H9 (cell line): ENCODE data around the gene TAF11L7. TPM values are rescaled to one million over a fixed set of nuclear protein-coding genes. Genes with fewer than 3 reads are reported as not detected.
"Not testable (repeated sequence)": the region's sequence is repeated elsewhere in the genome, so short reads cannot be mapped to it uniquely, and the experiment has no call there.

ENCODE experiments used
- DNase-seq: peaks from one replicate; pipeline ENCODE4 v3.0.0-alpha.2; 2017
- H2AFZ ChIP-seq: one replicate; pipeline ENCODE4 v1.6.1; 2013; ENCODE audit warnings: mild to moderate bottlenecking, low read length, control low read depth, moderate library complexity
- H2AK5ac ChIP-seq: 2 replicates; pipeline ENCODE4 v1.6.1; 2013; ENCODE audit warnings: low read length, control low read depth, mixed read lengths; ENCODE audit not compliant: insufficient read length
- H2BK120ac ChIP-seq: one replicate; pipeline ENCODE4 v1.6.1; 2013; ENCODE audit warnings: low read depth, mild to moderate bottlenecking, low read length, control low read depth, inconsistent platforms; ENCODE audit not compliant: poor library complexity, severe bottlenecking
- H2BK12ac ChIP-seq: 2 replicates; pipeline ENCODE4 v1.6.1; 2013; ENCODE audit warnings: low read length, control low read depth, mixed read lengths, low read depth; ENCODE audit not compliant: insufficient read length
- H2BK15ac ChIP-seq: 2 replicates; pipeline ENCODE4 v1.6.1; 2013; ENCODE audit warnings: low read depth, low read length, control low read depth
- H2BK20ac ChIP-seq: one replicate; pipeline ENCODE4 v1.6.1; 2013; ENCODE audit warnings: low read depth, mild to moderate bottlenecking, low read length, control low read depth, inconsistent platforms; ENCODE audit not compliant: poor library complexity, severe bottlenecking
- H2BK5ac ChIP-seq: 2 replicates; pipeline ENCODE4 v1.6.1; 2013; ENCODE audit warnings: low read length, control low read depth, mixed read lengths; ENCODE audit not compliant: insufficient read length
- H3K14ac ChIP-seq: 2 replicates; pipeline ENCODE4 v1.6.1; 2013; ENCODE audit warnings: low read length, control low read depth; ENCODE audit not compliant: insufficient read depth
- H3K18ac ChIP-seq: 2 replicates; pipeline ENCODE4 v1.6.1; 2013; ENCODE audit warnings: low read depth, mild to moderate bottlenecking, mixed read lengths, low read length, control low read depth; ENCODE audit not compliant: insufficient read length
- H3K23ac ChIP-seq: 2 replicates; pipeline ENCODE4 v1.6.1; 2013; ENCODE audit warnings: low read length, control low read depth, mixed read lengths, low read depth; ENCODE audit not compliant: insufficient read length
- H3K23me2 ChIP-seq: 2 replicates; pipeline ENCODE4 v1.6.1; 2013; ENCODE audit warnings: low read depth, mild to moderate bottlenecking, mixed read lengths, low read length, control low read depth; ENCODE audit not compliant: insufficient read length, poor library complexity, severe bottlenecking
- H3K27ac ChIP-seq: 2 replicates; pipeline ENCODE4 v1.5.1; 2013; ENCODE audit warnings: low read length, control low read depth, mixed read lengths, low read depth; ENCODE audit not compliant: insufficient read length
- H3K27me3 ChIP-seq: 2 replicates; pipeline ENCODE4 v1.6.1; 2013; ENCODE audit warnings: low read length, control low read depth, inconsistent platforms; ENCODE audit not compliant: insufficient read depth
- H3K4ac ChIP-seq: 2 replicates; pipeline ENCODE4 v1.6.1; 2013; ENCODE audit warnings: low read depth, mild to moderate bottlenecking, control low read depth, inconsistent platforms, low read length, moderate library complexity
- H3K4me1 ChIP-seq: 2 replicates; pipeline ENCODE4 v1.6.1; 2013; ENCODE audit warnings: low read length, control low read depth, inconsistent platforms; ENCODE audit not compliant: insufficient read depth
- H3K4me2 ChIP-seq: 2 replicates; pipeline ENCODE4 v1.6.1; 2013; ENCODE audit warnings: low read length, control low read depth, mixed read lengths; ENCODE audit not compliant: insufficient read length, insufficient read depth
- H3K56ac ChIP-seq: 2 replicates; pipeline ENCODE4 v1.6.1; 2013; ENCODE audit warnings: low read depth, mild to moderate bottlenecking, mixed read lengths, low read length, control low read depth; ENCODE audit not compliant: insufficient read length
- H3K79me1 ChIP-seq: 2 replicates; pipeline ENCODE4 v1.6.1; 2013; ENCODE audit warnings: low read depth, mild to moderate bottlenecking, moderate library complexity, low read length, control low read depth, inconsistent platforms; ENCODE audit not compliant: insufficient read depth, poor library complexity, severe bottlenecking
- H3K79me2 ChIP-seq: 2 replicates; pipeline ENCODE4 v1.6.1; 2013; ENCODE audit warnings: low read length, control low read depth, inconsistent platforms; ENCODE audit not compliant: insufficient read depth
- H3K9ac ChIP-seq: 2 replicates; pipeline ENCODE4 v1.6.1; 2013; ENCODE audit warnings: low read length, control low read depth, mixed read lengths; ENCODE audit not compliant: insufficient read length; ENCODE audit errors: extremely low read depth
- H3K9me3 ChIP-seq: one replicate; pipeline ENCODE4 v1.6.1; 2013; ENCODE audit warnings: low read depth, low read length, inconsistent platforms; ENCODE audit not compliant: control insufficient read depth
- H3T11ph ChIP-seq: one replicate; pipeline ENCODE4 v1.6.1; 2013; ENCODE audit warnings: mild to moderate bottlenecking, low read length, control low read depth, inconsistent platforms
- H4K20me1 ChIP-seq: one replicate; pipeline ENCODE4 v1.6.1; 2013; ENCODE audit not compliant: control insufficient read depth, insufficient read length, insufficient read depth
- H4K5ac ChIP-seq: 2 replicates; pipeline ENCODE4 v1.6.1; 2013; ENCODE audit warnings: low read depth, mild to moderate bottlenecking, mixed read lengths, low read length, control low read depth; ENCODE audit not compliant: insufficient read length
- H4K8ac ChIP-seq: replicated peaks from 2 replicates; pipeline ENCODE4 v1.6.1; 2013; ENCODE audit warnings: low read length, control low read depth, mixed read lengths, low read depth; ENCODE audit not compliant: insufficient read length
- H4K91ac ChIP-seq: 2 replicates; pipeline ENCODE4 v1.6.1; 2013; ENCODE audit warnings: low read depth, mild to moderate bottlenecking, moderate library complexity, mixed read lengths, low read length, control low read depth; ENCODE audit not compliant: insufficient read length
- H3K27ac Mint-ChIP-seq, 3 experiments: 2 replicates in 2 of 3; 3 replicates in 1 of 3; pipeline ENCODE4 v1.8.0; 2020 to 2021; ENCODE audit warnings: mixed read lengths in 3 of 3, mild to moderate bottlenecking in 1 of 3, moderate library complexity in 1 of 3
- H3K27me3 Mint-ChIP-seq: 2 replicates; pipeline ENCODE4 v1.8.0; 2021; ENCODE audit warnings: low read depth, mild to moderate bottlenecking, moderate library complexity, mixed read lengths
- H3K36me3 Mint-ChIP-seq, 3 experiments: 2 replicates in 2 of 3; 3 replicates in 1 of 3; pipeline ENCODE4 v1.8.0; 2020 to 2021; ENCODE audit warnings: low read depth in 3 of 3, mixed read lengths in 3 of 3; ENCODE audit not compliant: insufficient read depth in 1 of 3
- H3K4me1 Mint-ChIP-seq, 2 experiments: 2 replicates each; pipeline ENCODE4 v1.8.0; 2020; ENCODE audit warnings: mixed read lengths in 2 of 2
- H3K4me3 Mint-ChIP-seq, 2 experiments: 2 replicates in 1 of 2; 3 replicates in 1 of 2; pipeline ENCODE4 v1.8.0; 2020 to 2021; ENCODE audit warnings: mild to moderate bottlenecking in 2 of 2, mixed read lengths in 2 of 2, moderate library complexity in 1 of 2
- H3K9me3 Mint-ChIP-seq, 2 experiments: 2 replicates in 1 of 2; 3 replicates in 1 of 2; pipeline ENCODE4 v1.8.0; 2020; ENCODE audit warnings: mild to moderate bottlenecking in 2 of 2, mixed read lengths in 2 of 2, moderate library complexity in 1 of 2
- WGBS: extraction: QIAGEN DNeasy Blood & Tissue Kit; methylation state at CpG from one replicate; pipeline ENCODE4 v1.1.7; 2013; ENCODE audit warnings: missing lambda C conversion rate, low lambda C conversion rate, mixed read lengths; ENCODE audit not compliant: insufficient read length; ENCODE audit errors: extremely low coverage; 5-methylcytosine and 5-hydroxymethylcytosine counted together
- long read RNA-seq: library from polyadenylated mRNA; unstranded; transcript quantifications from one replicate; pipeline ENCODE4 v2.0.0, GENCODE V29; 2020
- total RNA-seq: library from RNA; stranded (reverse); gene quantifications from 2 replicates; pipeline ENCODE4 v1.2.1, GENCODE V29; 2021

Gene TAF11L7
- total RNA-seq: not detected in 2 replicates
- long read RNA-seq: 0 reads

- H4K20me1 ChIP-seq, H3K23ac ChIP-seq, H3K27me3 Mint-ChIP-seq, H3K56ac ChIP-seq, H3K4ac ChIP-seq, DNase-seq, H3K9me3 ChIP-seq, H3K14ac ChIP-seq, H2AFZ ChIP-seq, H3K27ac ChIP-seq, H3T11ph ChIP-seq, H3K9me3 Mint-ChIP-seq, H4K8ac ChIP-seq, H3K4me1 Mint-ChIP-seq, H3K27ac Mint-ChIP-seq, H4K5ac ChIP-seq, H2BK120ac ChIP-seq, H2BK5ac ChIP-seq, H3K4me1 ChIP-seq, H2AK5ac ChIP-seq, H3K4me3 Mint-ChIP-seq, H3K79me1 ChIP-seq, H4K91ac ChIP-seq, H3K79me2 ChIP-seq, H2BK15ac ChIP-seq, H3K23me2 ChIP-seq, H2BK20ac ChIP-seq, H2BK12ac ChIP-seq, H3K36me3 Mint-ChIP-seq, H3K4me2 ChIP-seq, H3K27me3 ChIP-seq, H3K9ac ChIP-seq, H3K18ac ChIP-seq: not testable (repeated sequence)
- WGBS: no CpG with 5 or more reads among the region's 16 CpGs
These were observed at the start of gene TAF11L7 for GRCh38 chr5:17585658-17586057. Gene TAF11L7 (minus strand): TSS chr5:17585758.
